ENCODE measurements around the gene PCDHGA1. TPM values are rescaled to one million over a fixed set of nuclear protein-coding genes. Genes with fewer than 3 reads are reported as not detected.
A peak's percentile ranks its signal among the peaks of the same experiment; 100 is the strongest.

The PCDHGA1 gene
- total RNA-seq, 1 donor from 2014 or later: 0.47 TPM

GRCh38 chr5:141534492-141535213, 204.3 kb downstream of the PCDHGA1 start:
- H3K36me3 Mint-ChIP-seq: peaks cover 10% of the 10 kb centered on the region
- no peak overlapping the region for H3K27ac Mint-ChIP-seq
- no peak for TF ChIP-seq CTCF (IDR thresholded peaks at IDR 0.05; ENCODE audit: unreplicated experiment)
- DNase-seq (ENCODE audit: low spot score in 2 of 2, unreplicated experiment in 2 of 2): no peak
- peaks cover 4% of the 10 kb centered on the region for H3K9me3 Mint-ChIP-seq
- H3K4me1 Mint-ChIP-seq: peaks cover 4% of the 10 kb centered on the region
- H3K4me3 Mint-ChIP-seq: no peak overlapping the region
- H3K27me3 Mint-ChIP-seq (ENCODE audit: low read depth): no peaks in the 10 kb centered on the region

- H3K4me3 Mint-ChIP-seq: no peak overlapping the region
- peaks cover 25% of the 10 kb centered on the region for H3K9me3 Mint-ChIP-seq
- no peaks in the 10 kb centered on the region for H3K27me3 Mint-ChIP-seq (ENCODE audit: low read depth)
- no peak for TF ChIP-seq CTCF (IDR thresholded peaks at IDR 0.05; ENCODE audit: unreplicated experiment)
- no peak overlapping the region for H3K27ac Mint-ChIP-seq
- no peaks in the 10 kb centered on the region for H3K4me1 Mint-ChIP-seq
- DNase-seq (ENCODE audit: low spot score in 2 of 2, unreplicated experiment in 2 of 2): no peak
- H3K36me3 Mint-ChIP-seq: peaks cover 38% of the 10 kb centered on the region
Measured at GRCh38 chr5:141543053-141543452, 212.7 kb downstream of the PCDHGA1 start.

- Mint-ChIP-seq H3K27ac (no peak overlapping the region), H3K4me3 (no peak overlapping the region), H3K27me3 (ENCODE audit: low read depth) (no peaks in the 10 kb centered on the region), H3K4me1 (no peaks in the 10 kb centered on the region), H3K36me3 (peaks cover 61% of the 10 kb centered on the region), H3K9me3 (peaks cover 38% of the 10 kb centered on the region)
- no peak for TF ChIP-seq CTCF (IDR thresholded peaks at IDR 0.05; ENCODE audit: unreplicated experiment)
- DNase-seq (ENCODE audit: low spot score in 2 of 2, unreplicated experiment in 2 of 2): no peak
Measured at GRCh38 chr5:141547488-141547887, 217.2 kb downstream of the PCDHGA1 start.

- peaks cover 36% of the 10 kb centered on the region for H3K9me3 Mint-ChIP-seq
- no peaks in the 10 kb centered on the region for H3K4me1 Mint-ChIP-seq
- no peak for DNase-seq (ENCODE audit: low spot score in 2 of 2, unreplicated experiment in 2 of 2)
- H3K27me3 Mint-ChIP-seq (ENCODE audit: low read depth): no peaks in the 10 kb centered on the region
- H3K4me3 Mint-ChIP-seq: no peak overlapping the region
- peaks cover 63% of the 10 kb centered on the region for H3K36me3 Mint-ChIP-seq
- H3K27ac Mint-ChIP-seq: no peak overlapping the region
- TF ChIP-seq CTCF (IDR thresholded peaks at IDR 0.05; ENCODE audit: unreplicated experiment): no peak
Measured at GRCh38 chr5:141547921-141548320, 217.6 kb downstream of the PCDHGA1 start.

- H3K27ac Mint-ChIP-seq: peak overlapping the region; percentile 99
- H3K9me3 Mint-ChIP-seq: no peaks in the 10 kb centered on the region
- peak; percentile 72 to 89 for DNase-seq (ENCODE audit: low spot score in 2 of 2, unreplicated experiment in 2 of 2)
- H3K4me1 Mint-ChIP-seq: peaks cover 36% of the 10 kb centered on the region
- TF ChIP-seq CTCF (IDR thresholded peaks at IDR 0.05; ENCODE audit: unreplicated experiment): peak; percentile 93
- peaks cover 16% of the 10 kb centered on the region for H3K36me3 Mint-ChIP-seq
- H3K27me3 Mint-ChIP-seq (ENCODE audit: low read depth): no peaks in the 10 kb centered on the region
- H3K4me3 Mint-ChIP-seq: peak overlapping the region; percentile 61
Measured at GRCh38 chr5:141557681-141558136, 227.4 kb downstream of the PCDHGA1 start.

All from mesothelial cell of epicardium (in vitro differentiated cells).